Measurements from ENCODE around the gene DPT. TPM values are rescaled to one million over a fixed set of nuclear protein-coding genes. Genes with fewer than 3 reads are reported as not detected.
A peak's percentile ranks its signal among the peaks of the same experiment; 100 is the strongest.

DPT gene
- total RNA-seq, 1 donor from 2014 or later = 35.3 TPM

- intact Hi-C loops (cut with micrococcal nuclease) = no loop called here
- ATAC-seq (peak; percentile 84), DNase-seq (no peak)
These were observed 19.3 kb downstream of the DPT start for GRCh38 chr1:168709405-168710363.

DNA sequence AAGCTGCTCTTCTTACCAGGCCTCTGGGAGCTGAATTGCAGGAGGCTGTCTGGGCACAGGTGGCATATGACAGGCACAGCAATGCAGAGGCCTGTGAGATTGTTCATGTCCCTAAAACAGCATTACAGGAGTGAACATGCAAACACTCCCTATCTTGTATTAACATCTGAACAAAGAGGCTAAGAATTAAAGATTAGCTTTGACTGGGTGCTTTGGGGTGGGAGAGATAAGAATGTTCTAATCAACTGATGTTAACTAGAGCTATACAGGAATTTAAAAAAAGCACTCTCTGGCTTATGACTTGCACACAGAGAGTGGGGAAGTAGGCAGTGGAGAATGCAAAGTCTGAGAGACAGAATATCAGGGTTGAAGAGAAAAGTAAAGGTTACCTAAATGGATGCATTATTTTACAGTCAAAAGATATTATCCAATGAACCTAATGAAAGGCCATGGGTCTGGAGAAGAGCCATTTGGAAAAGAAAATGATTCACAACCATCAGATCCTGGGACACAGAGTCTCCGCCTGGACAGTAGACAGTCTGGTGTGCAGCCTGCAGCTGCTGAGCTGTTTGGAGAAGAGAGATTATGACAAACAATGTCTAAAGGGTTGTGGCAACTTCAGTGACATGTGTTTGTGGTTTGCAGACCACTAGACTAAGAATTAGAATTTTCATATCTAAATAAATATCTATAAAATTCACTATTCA, 20.2 kb downstream of the DPT start:
- DNase-seq = peak; percentile 37
- intact Hi-C loops (cut with micrococcal nuclease) = no loop called here
- ATAC-seq = peak; percentile 81

DNA sequence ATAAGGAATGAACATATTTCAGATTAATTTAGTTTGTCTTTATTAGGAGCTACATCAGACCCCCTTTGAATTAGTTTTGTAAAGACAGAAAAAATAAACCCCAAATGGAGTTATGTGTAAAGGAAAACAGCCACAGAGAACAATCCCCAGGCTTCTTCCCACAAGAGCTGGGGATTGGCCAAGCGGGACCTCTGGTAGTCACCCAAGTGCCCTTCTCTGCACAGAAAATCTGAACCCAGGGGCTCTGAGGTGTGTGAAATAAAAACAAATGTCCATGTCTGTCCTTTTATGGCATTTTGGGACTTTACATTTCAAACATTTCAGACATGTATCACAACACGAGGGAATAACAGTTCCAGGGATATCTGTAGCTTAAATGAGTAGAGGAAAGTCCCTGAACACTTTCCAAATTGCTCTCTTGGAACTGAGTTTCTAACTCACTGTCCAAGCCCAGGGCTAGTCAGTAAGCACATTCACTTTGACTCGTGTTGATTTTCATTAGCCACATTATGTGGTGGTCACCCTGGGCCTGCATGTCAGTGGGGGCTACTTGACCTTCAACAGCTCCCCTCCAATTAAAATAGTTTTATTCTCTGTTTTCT, 22.5 kb downstream of the DPT start:
- intact Hi-C loops (cut with micrococcal nuclease) = no loop called here
- no peak for DNase-seq
- peak; percentile 20 for ATAC-seq

DNA sequence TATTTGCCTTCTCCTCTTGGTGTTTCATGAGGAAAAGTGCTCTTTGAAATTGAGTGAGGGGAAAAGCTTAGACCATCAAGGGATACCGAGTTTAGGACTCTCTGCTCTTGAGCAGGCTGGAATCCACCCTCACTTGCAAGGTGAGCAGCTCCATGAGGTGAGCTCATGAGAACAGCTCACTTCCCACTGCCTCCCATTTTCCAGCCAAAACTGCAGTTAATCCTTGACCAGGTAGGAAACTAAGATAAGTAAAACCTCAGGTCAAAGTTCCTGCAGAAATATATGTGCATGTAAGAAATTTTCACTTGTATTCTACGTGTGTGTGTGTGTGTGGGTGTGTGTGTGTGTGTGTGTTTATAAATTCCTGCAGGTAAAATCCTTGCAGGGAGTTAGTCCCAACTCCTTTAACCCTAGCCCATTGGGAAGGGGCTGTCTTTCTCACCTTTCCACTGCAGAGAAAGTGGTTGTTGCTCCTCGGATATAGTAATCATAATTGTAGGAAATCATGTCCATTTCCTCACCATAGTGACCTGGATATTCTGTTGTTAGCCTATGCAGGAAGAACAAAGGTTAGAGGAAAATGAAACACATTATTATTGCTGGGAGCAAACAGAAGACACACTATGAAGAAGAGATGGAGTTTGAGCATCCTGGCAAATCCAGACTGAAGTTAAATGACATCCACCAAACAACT, 28.3 kb downstream of the DPT start:
- intact Hi-C loops (cut with micrococcal nuclease) = no loop called here
- ATAC-seq = no peak
- no peak for DNase-seq

GRCh38 chr1:168698453-168698852, 30.6 kb downstream of the DPT start:
- ATAC-seq (no peak), DNase-seq (no peak)
- intact Hi-C loops (cut with micrococcal nuclease) = no loop called here

GRCh38 chr1:168697356-168698126, 31.5 kb downstream of the DPT start:
- intact Hi-C loops (cut with micrococcal nuclease) = no loop called here
- no peak for DNase-seq
- ATAC-seq = no peak

GRCh38 chr1:168696125-168696760, 32.8 kb downstream of the DPT start:
- intact Hi-C loops (cut with micrococcal nuclease) = no loop called here
- DNase-seq = no peak
- peak; percentile 23 for ATAC-seq

DNA sequence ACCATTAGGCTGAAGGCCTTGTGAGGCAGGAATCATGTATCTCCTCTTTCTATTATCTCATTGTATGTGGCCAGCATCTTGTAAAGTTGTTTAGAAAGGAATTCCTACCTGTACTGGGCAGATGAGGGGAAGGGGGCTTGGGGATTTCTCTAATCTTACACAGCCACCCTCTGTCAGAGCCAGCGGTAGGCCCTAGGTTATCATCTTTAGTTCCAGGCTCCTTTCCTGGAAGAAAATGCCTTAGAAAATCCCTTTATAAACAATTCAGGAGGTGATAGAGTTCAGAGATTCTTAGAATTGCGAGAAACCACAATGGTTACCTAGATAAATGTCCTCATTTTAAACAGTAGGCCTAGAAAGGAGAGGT, 35.2 kb downstream of the DPT start:
- DNase-seq (no peak), ATAC-seq (no peak)
- intact Hi-C loops (cut with micrococcal nuclease) = no loop called here

- ATAC-seq (no peak), DNase-seq (no peak)
These were observed 35.7 kb downstream of the DPT start for GRCh38 chr1:168693197-168693871.

DNA sequence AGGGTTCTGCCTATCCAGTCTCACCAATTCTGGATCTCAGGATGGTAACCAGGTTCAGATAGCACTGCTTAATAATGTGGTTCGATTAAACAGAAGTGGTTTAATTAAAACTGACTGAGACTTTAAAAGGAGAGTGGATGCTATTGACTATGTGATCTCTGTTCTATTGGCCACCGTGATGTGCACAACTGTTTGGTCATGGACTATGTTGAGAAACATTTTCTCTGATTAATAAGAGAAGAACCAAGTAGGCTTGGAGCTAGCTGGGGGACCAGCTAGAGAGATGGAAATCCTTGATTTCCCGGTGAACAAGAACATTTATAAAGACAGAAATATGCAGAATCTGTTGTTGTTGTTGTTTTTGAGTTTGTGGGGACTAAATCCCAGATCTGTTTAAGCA, 36.5 kb downstream of the DPT start:
- ATAC-seq (no peak), DNase-seq (no peak)
- intact Hi-C loops (cut with micrococcal nuclease) = no loop called here

More at GRCh38 chr1:168693197-168693871, 35.7 kb downstream of the DPT start:
- intact Hi-C loops (cut with micrococcal nuclease) = no loop called here

GRCh38 chr1:168691541-168691940, 37.5 kb downstream of the DPT start:
- DNase-seq (no peak), ATAC-seq (no peak)
- intact Hi-C loops (cut with micrococcal nuclease) = no loop called here

DNA sequence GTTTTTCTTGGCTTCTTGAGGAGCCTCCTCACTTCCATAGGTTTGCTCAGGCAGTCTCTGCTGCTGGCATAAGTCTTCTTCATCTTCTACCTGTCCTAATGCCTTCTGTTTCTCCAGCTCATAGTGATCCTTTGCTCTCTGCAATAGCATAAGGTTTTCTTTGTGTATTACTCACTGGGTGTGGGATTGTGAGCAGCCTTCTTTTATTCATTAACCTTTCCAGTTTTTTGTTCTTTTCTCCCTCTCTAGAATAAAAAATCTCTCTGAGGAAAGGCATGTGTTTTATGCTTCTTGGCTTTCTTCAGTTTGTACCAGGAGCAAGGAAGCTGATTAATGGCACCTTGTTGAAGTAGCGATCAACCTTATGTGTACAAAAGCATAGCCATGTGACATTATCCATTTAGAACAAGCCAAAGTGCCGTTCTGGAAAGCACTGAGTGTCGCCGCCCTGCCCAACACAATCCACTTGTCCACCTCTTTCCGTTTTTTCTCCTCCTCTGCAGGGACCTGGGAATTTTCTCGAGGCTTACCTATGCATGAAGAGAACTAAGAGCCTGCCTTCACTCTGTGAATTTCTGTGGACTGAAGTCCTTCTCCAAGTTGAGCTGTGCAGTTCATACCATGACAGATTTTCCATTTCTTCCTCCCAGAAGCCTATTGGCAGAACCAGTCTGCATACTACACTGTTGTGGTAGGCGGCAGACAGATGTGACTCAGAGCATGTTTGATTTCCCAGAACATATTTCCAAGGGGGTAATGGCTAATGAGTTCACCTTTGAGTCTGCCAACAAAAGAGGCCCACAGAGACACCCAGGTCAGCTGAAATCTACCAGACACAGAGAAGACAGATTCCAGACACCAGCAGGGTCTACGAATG, 39.0 kb downstream of the DPT start:
- intact Hi-C loops (cut with micrococcal nuclease) = no loop called here
- DNase-seq (no peak), ATAC-seq (peak; percentile 93)

DNA sequence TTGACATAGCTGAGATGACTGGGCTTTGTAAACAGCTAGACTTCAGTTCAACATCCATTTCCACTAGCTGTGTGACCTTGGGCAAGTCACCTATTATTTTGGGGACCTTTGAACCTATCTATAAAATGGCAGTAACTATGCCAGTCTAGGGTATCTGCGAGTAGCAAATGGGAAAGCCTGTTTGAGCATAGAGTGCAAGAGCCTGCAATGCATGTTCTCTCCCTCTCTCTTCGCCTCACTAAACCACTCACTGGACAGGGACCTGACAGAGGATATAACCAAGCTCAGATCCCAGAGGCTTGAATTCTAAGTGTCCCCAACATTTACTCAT, 39.7 kb downstream of the DPT start:
- ATAC-seq (no peak), DNase-seq (no peak)
- intact Hi-C loops (cut with micrococcal nuclease) = no loop called here

DNA sequence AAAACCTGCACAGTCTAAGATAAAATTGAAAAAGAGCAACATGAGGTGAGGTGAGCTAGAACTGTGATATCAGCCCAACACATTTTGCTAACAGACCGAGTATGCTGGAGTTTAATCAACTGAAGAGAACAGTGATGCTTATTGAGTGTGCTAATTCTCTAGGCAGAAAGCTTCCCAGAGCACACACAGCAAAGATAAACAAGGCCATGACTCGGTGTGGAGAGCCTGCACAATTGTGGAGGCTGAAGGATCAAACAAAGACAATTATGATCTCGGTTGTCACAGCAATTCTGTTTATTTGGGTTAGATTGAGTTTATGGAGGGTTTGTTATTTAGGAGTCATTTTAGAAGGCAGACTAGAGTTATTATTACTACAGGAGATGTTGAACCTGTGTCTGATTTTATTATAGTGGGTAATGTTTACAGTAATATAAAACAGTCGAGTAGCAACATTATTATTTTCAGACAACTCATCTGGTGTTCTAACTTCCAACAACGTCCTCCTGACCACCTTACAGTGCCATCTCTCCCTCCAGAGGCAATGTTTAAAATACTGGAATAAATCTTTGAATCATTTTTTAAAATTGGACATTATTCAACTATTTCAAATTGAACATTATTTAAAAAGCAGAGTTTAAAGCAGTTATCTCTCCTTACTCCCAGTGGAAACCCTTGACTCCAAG, 40.2 kb downstream of the DPT start:
- intact Hi-C loops (cut with micrococcal nuclease) = no loop called here
- DNase-seq (no peak), ATAC-seq (no peak)

- intact Hi-C loops (cut with micrococcal nuclease) = no loop called here
- DNase-seq (no peak), ATAC-seq (peak; percentile 22)
These were observed 41.2 kb downstream of the DPT start for GRCh38 chr1:168687816-168688215.

- no peak for ATAC-seq
- intact Hi-C loops (cut with micrococcal nuclease) = no loop called here
- DNase-seq = no peak
These were observed 42.3 kb downstream of the DPT start for GRCh38 chr1:168686666-168687065.
